Ovary (tissue), 9 donors: ENCODE data around the gene AGO3. TPM values are rescaled to one million over a fixed set of nuclear protein-coding genes. Genes with fewer than 3 reads are reported as not detected.

Experiments
- DNase-seq, 5 donors: peaks; one replicate each; pipeline ENCODE4 v3.0.0-alpha.2; 2019 to 2020
- H3K27ac ChIP-seq, 2 donors: fragments of 200-600 bp; one replicate each; pipeline versions ENCODE4 v1.5.1 to v1.8.0; 2019 to 2022
- H3K27me3 ChIP-seq: fragments of 200-600 bp; one replicate; pipeline ENCODE4 v1.8.0; 2022
- H3K36me3 ChIP-seq: fragments of 200-600 bp; sonication (generic); one replicate; pipeline ENCODE4 v1.5.1; 2019
- H3K4me1 ChIP-seq: one replicate; pipeline ENCODE4 v1.8.1; 2013; ENCODE audit warnings: mild to moderate bottlenecking, moderate library complexity; ENCODE audit not compliant: insufficient read depth
- H3K4me3 ChIP-seq: fragments of 200-600 bp; sonication (generic); one replicate; pipeline ENCODE4 v1.5.1; 2017
- H3K9me3 ChIP-seq, 2 donors: fragments of 200-600 bp in 1 of 2; sonication (generic) in 1 of 2; one replicate each; pipeline versions ENCODE4 v1.5.1 to v1.8.1; 2013 to 2019; ENCODE audit warnings: mild to moderate bottlenecking in 1 of 2, moderate library complexity in 1 of 2
- EP300 ChIP-seq: sonication (generic); formaldehyde crosslinking; IDR thresholded peaks from one replicate; pipeline ENCODE4 v1.6.1; 2017; ENCODE audit warnings: antibody characterized with exemption
- POLR2A ChIP-seq: fragments of 450-650 bp; IDR thresholded peaks from one replicate; pipeline ENCODE4 v1.6.1; 2017; ENCODE audit warnings: antibody characterized with exemption, mild to moderate bottlenecking, moderate library complexity
- WGBS, 3 donors: extraction: QIAGEN DNeasy Blood & Tissue Kit in 1 of 3; methylation state at CpG; one replicate each; pipeline versions ENCODE4 v1.1.5 to v1.1.7; 2013 to 2017; 5-methylcytosine and 5-hydroxymethylcytosine counted together
- intact Hi-C, 4 donors: fragments of 100-400 bp; cut with DNase I; formaldehyde crosslinking; loops; one replicate each; pipeline versions ENCODE4 v1.11.0 to v1.15.1; 2022 to 2023
- polyA plus RNA-seq, 2 donors: library from polyadenylated mRNA; stranded (reverse); fragments of 200-250 nt in 1 of 2; fragments of 350-450 nt in 1 of 2; fragmentation: Illumina TruSeq in 1 of 2; extraction: RNeasy Lipid Tissue Mini Kit (QIAGEN cat#74804) in 1 of 2; gene quantifications; one replicate each; pipeline ENCODE4 v1.2.3, GENCODE V29; 2013 to 2014
- total RNA-seq, 7 donors: library from RNA; depleted of rRNA in 2 of 7; stranded (reverse); fragments of >200 nt in 2 of 7; fragmentation: NEBNext Ultra II Directional in 3 of 7; extraction: Animal tissue kit (Norgen Biotek cat#: 25700) in 3 of 7; gene quantifications; one replicate each; pipeline versions ENCODE4 v1.1.0 to v1.2.4, GENCODE V29; 2016 to 2023
- TF ChIP-seq, protein P1 (sequence below), 3 donors: fragments of 450-650 bp in 2 of 3; fragments of 200-600 bp in 1 of 3; IDR thresholded peaks; one replicate each; pipeline versions ENCODE4 v1.5.1 to v1.8.0; 2016 to 2022; ENCODE audit warnings: antibody characterized with exemption in 3 of 3, mild to moderate bottlenecking in 1 of 3
- donor health status: DM: no; HTN: no; CAD: no; lungs with moderate emphysema.
- donor health status: DM: no; HTN: no; CAD: no.
- donor health status: Bipolar disorder and iron deficiency.
- donor health status: DM: yes; HTN: yes; CAD: no.
- donor health status: DM: no; HTN: no; CAD: no.
- donor health status: DM: yes; HTN: yes; CAD: no.

AGO3 gene
- total and polyA plus RNA-seq, 9 donors = 3.8 to 44.1 (median 30.7) TPM

DNA sequence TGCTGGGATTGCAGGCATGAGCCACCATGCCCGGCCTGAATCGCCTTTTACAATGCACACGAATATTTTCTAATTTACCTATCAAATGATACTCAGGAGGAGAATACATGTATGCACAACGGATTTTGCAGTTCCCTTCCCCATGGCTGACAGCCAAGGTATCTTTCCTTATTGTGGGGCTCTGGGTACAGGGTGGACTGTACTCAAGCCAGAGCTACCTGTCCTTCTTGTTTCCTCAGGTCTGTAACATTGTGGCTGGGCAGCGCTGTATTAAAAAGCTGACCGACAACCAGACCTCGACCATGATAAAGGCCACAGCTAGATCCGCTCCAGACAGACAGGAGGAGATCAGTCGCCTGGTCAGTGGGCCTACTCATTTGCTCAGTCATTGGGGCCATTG is 29.7 kb upstream of the AGO3 start:
- 93 to 96% (median 95%) methylated on average over 9 of the region's 9 CpGs for WGBS, 3 donors
- TF ChIP-seq EP300 (no peak), POLR2A (no peak)
- TF ChIP-seq, protein P1, sequence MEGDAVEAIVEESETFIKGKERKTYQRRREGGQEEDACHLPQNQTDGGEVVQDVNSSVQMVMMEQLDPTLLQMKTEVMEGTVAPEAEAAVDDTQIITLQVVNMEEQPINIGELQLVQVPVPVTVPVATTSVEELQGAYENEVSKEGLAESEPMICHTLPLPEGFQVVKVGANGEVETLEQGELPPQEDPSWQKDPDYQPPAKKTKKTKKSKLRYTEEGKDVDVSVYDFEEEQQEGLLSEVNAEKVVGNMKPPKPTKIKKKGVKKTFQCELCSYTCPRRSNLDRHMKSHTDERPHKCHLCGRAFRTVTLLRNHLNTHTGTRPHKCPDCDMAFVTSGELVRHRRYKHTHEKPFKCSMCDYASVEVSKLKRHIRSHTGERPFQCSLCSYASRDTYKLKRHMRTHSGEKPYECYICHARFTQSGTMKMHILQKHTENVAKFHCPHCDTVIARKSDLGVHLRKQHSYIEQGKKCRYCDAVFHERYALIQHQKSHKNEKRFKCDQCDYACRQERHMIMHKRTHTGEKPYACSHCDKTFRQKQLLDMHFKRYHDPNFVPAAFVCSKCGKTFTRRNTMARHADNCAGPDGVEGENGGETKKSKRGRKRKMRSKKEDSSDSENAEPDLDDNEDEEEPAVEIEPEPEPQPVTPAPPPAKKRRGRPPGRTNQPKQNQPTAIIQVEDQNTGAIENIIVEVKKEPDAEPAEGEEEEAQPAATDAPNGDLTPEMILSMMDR (IDR thresholded peaks at IDR 0.05) = no peak
- Histone ChIP-seq H3K4me1 (no peaks in the 10 kb centered on the region), H3K27me3 (no peaks in the 10 kb centered on the region), H3K9me3 (no peaks in the 10 kb centered on the region), H3K36me3 (no peaks in the 10 kb centered on the region), H3K4me3 (no peak overlapping the region), H3K27ac (no peak overlapping the region)
- no peak for DNase-seq
- intact Hi-C loops = no loop called here

DNA sequence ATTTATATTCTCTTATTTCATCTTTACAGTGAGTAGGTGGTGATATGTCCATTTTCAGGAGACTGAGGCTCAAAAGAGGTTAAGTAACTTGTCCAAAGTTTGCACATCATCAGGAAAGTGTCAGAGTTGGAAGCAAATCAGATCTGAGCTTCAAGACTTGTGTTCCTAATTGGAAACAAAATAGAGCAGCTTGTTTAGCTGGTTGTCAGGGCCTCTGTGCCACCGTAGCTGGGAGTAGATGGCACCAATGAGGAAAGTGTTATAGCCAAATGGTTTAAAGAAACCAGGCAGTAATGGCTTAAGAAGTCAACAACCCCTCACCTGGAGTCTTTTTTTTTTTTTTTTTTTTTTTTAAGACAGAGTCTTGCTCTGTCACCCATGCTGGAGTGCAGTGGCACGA is 28.2 kb upstream of the AGO3 start:
- no peak for DNase-seq
- no peaks in the 10 kb centered on the region for H3K27me3 ChIP-seq

DNA sequence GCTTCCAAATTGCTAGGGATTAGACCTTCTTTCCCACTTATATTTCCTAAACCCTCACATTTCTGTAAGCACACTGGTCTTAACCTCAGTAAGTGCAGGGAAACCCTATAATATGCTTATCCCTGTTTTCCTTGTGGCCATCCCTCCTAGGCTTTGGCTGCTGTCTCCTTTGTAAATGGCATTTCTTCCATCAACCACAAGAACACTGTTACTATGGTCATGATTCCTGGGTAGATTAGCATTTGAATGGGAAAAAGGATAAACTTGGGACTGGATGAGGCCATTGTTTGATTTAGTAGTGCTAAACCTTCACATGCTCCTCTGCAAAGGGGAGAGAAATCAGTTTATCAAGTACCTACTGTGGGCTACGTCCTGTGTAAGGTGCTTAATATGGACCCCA is 16.2 kb upstream of the AGO3 start:
- H3K27me3 ChIP-seq = no peaks in the 10 kb centered on the region
- H3K27ac ChIP-seq = no peak overlapping the region
- TF ChIP-seq EP300 (no peak), POLR2A (no peak)
- TF ChIP-seq, protein P1 (IDR thresholded peaks at IDR 0.05) = no peak
- H3K4me3 ChIP-seq = no peak overlapping the region
- WGBS, 3 donors = 88 to 96% (median 92%) methylated on average over 1 of the region's 1 CpG
- no peaks in the 10 kb centered on the region for H3K4me1 ChIP-seq
- H3K36me3 ChIP-seq = no peaks in the 10 kb centered on the region
- intact Hi-C loops = no loop called here
- H3K9me3 ChIP-seq = no peaks in the 10 kb centered on the region
- no peak for DNase-seq

More for the DNA sequence above, 28.2 kb upstream of the AGO3 start:
- no peak for TF ChIP-seq EP300
- Histone ChIP-seq H3K4me1 (no peaks in the 10 kb centered on the region), H3K27ac (no peak overlapping the region), H3K36me3 (no peaks in the 10 kb centered on the region), H3K9me3 (no peaks in the 10 kb centered on the region), H3K4me3 (no peak overlapping the region)
- 91 to 92% (median 92%) methylated on average over 2 of the region's 2 CpGs for WGBS, 3 donors
- intact Hi-C loops = no loop called here

DNA sequence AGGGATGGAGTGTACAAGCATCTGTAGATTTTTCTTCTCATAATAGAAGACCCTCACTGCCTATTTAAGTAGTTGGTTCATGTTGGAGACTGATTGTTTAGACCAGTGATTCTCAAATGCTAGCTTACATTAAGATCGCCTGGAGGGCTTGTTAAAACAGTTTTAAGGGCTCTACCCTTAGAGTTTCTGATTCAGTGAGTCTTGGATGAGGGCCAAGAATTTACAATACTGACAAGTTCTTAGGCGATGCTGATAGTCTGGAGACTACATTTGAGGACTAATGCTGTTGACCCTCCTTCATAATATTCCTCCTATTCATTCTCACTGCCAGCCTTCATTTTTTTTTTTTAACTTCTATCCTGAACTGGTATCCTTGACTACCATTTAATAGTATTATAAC is 15.2 kb upstream of the AGO3 start:
- DNase-seq = no peak
- Histone ChIP-seq H3K4me3 (no peak overlapping the region), H3K9me3 (no peaks in the 10 kb centered on the region), H3K27me3 (no peaks in the 10 kb centered on the region), H3K36me3 (no peaks in the 10 kb centered on the region), H3K27ac (no peak overlapping the region), H3K4me1 (no peaks in the 10 kb centered on the region)
- TF ChIP-seq EP300 (no peak), POLR2A (no peak)
- TF ChIP-seq, protein P1 (IDR thresholded peaks at IDR 0.05) = no peak
- intact Hi-C loops = no loop called here
- 67 to 68% (median 67%) methylated on average over 2 of the region's 2 CpGs for WGBS, 3 donors

DNA sequence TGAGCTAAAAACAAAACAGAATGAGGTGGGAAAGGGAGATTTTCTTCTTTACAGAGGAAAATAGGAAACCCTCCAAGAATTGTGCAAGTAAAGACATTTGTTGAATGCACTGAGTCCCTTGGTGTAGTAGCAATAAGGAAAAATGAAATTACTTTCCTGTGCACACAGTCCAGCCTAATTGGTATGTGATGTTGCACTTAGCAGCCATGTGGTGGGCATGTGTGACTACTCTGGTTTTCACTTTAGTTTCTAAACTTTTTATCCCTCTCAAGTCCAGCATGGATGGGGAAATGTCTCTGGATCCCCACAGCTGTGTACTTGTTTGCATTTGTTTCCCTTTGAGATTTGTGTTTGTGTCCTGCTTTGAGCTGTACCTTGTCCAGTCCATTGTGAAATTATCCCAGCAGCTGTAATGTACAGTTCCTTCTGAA is 7.1 kb upstream of the AGO3 start:
- TF ChIP-seq, protein P1 (IDR thresholded peaks at IDR 0.05) = no peak
- TF ChIP-seq POLR2A (no peak), EP300 (no peak)
- DNase-seq = no peak

More for the DNA sequence above, 7.1 kb upstream of the AGO3 start:
- H3K9me3 ChIP-seq = no peaks in the 10 kb centered on the region
- no peaks in the 10 kb centered on the region for H3K27me3 ChIP-seq
- no peaks in the 10 kb centered on the region for H3K36me3 ChIP-seq
- intact Hi-C loops = no loop called here
- H3K27ac ChIP-seq = no peak overlapping the region
- H3K4me1 ChIP-seq = no peaks in the 10 kb centered on the region
- H3K4me3 ChIP-seq = no peak overlapping the region
